ENCODE measurements around the gene NCMAP. TPM values are rescaled to one million over a fixed set of nuclear protein-coding genes. Genes with fewer than 3 reads are reported as not detected.

The NCMAP gene
- total and polyA plus RNA-seq, 2 of the 4 experiments (the other 2 are of a cell fraction): not detected

GRCh38 chr1:24656046-24656445 lies 100.2 kb downstream of the NCMAP start:
- dilution Hi-C loops (cut with HindIII; ENCODE audit: low sequenced_read_pairs, unreplicated experiment): loop anchor here (25.0 kb wide), 1 partner anchor 556 kb away; no protein-coding TSS in a partner anchor
- no peak overlapping the region for H2AK5ac ChIP-seq (ENCODE audit: low read depth, low read length)
- H3K79me1 ChIP-seq (ENCODE audit: low read depth in 1 of 2, low read length in 2 of 2): peaks cover 25 to 33% of the 10 kb centered on the region in 2 experiments
- no peak overlapping the region for H3K18ac ChIP-seq (ENCODE audit: low read depth, low read length)
- H3K56ac ChIP-seq (ENCODE audit: extremely low read depth, insufficient read depth, low read length): no peak overlapping the region
- no peak overlapping the region for H4K91ac ChIP-seq (ENCODE audit: insufficient read depth, low read depth, low read length)
- H3K4me3 ChIP-seq (ENCODE audit: insufficient read depth, low read depth, low read length): no peak overlapping the region
- no peaks in the 10 kb centered on the region for H3K9me3 ChIP-seq (ENCODE audit: control insufficient read depth, insufficient read depth, low read length)
- H2AK9ac ChIP-seq (replicated peaks; ENCODE audit: low read depth, low read length, poor library complexity): no peak overlapping the region
- H2BK20ac ChIP-seq (ENCODE audit: low read depth, low read length): no peak overlapping the region
- H2AFZ ChIP-seq (replicated peaks; ENCODE audit: low read length, poor library complexity): no peak overlapping the region
- DNase-seq (no peak), ATAC-seq (ENCODE audit: low read depth) (no peak)
- H4K8ac ChIP-seq (ENCODE audit: low read depth in 2 of 2, low read length in 2 of 2): no peak overlapping the region
- BruUV-seq (replicated peaks): no TSS peak
- peaks cover 45% of the 10 kb centered on the region for H3K36me3 ChIP-seq (ENCODE audit: control insufficient read depth, insufficient read depth, low read length)
- no peak overlapping the region for H3K27ac ChIP-seq (ENCODE audit: insufficient read depth, low read length)
- no CpG with 5 or more reads among the region's 1 CpG for WGBS, 2 experiments (ENCODE audit: extremely low coverage in 2 of 2, insufficient read length in 1 of 2)
- no peak overlapping the region for H3K4ac ChIP-seq (ENCODE audit: low read depth, low read length)
- H2BK5ac ChIP-seq (ENCODE audit: low read depth, low read length, poor library complexity, severe bottlenecking): no peak overlapping the region
- in situ Hi-C loops (cut with MboI; ENCODE audit: low sequenced_read_pairs): no loop called here
- H2BK120ac ChIP-seq (ENCODE audit: low read depth, low read length): no peak overlapping the region
- H3K9ac ChIP-seq (ENCODE audit: low read depth, low read length): no peak overlapping the region
- H3K4me2 ChIP-seq (ENCODE audit: low read depth, low read length): no peak overlapping the region
- H4K20me1 ChIP-seq (ENCODE audit: insufficient read depth, low read length): peaks cover 16% of the 10 kb centered on the region; the same call in 1 of the 2 replicates
- ChIA-PET CTCF (interaction anchor here (0.6 kb wide), 2 partner anchors 55 to 976 kb away, joined by 4 to 6 read pairs; no protein-coding TSS in a partner anchor), POLR2A (ENCODE audit: unreplicated experiment) (no interaction called here)
- H2BK15ac ChIP-seq (ENCODE audit: low read depth, low read length): no peak overlapping the region
- no peak overlapping the region for H3K14ac ChIP-seq (replicated peaks; ENCODE audit: low read depth, low read length)
- no peak overlapping the region for H3K23ac ChIP-seq (ENCODE audit: low read depth, low read length)
- intact Hi-C loops (cut with micrococcal nuclease): no loop called here
- no peaks in the 10 kb centered on the region for H3K4me1 ChIP-seq (ENCODE audit: control insufficient read depth, insufficient read depth, low read length)
- H4K5ac ChIP-seq (ENCODE audit: low read depth, low read length): no peak overlapping the region
- no peaks in the 10 kb centered on the region for H3K9me1 ChIP-seq (ENCODE audit: insufficient read depth, low read length)
- H3K27me3 ChIP-seq (ENCODE audit: control insufficient read depth, insufficient read depth, low read length): no peaks in the 10 kb centered on the region
- TF ChIP-seq ELK1 (IDR thresholded peaks at IDR 0.05; ENCODE audit: borderline replicate concordance, low read depth, low read length) (no peak), CEBPB (IDR thresholded peaks at IDR 0.05; ENCODE audit: low read depth, low read length) (no peak), NFE2L2 (IDR thresholded peaks at IDR 0.05; ENCODE audit: low read depth, low read length) (no peak), BHLHE40 (IDR thresholded peaks at IDR 0.05; ENCODE audit: low read depth, low read length) (no peak), RFX5 (IDR thresholded peaks at IDR 0.05; ENCODE audit: low read depth, low read length) (no peak), POLR2A (IDR thresholded peaks at IDR 0.05; ENCODE audit: low read depth, low read length) (no peak), MAZ (IDR thresholded peaks at IDR 0.05; ENCODE audit: borderline replicate concordance, low read depth, low read length) (no peak)
